ENCODE measurements around the gene ZSWIM6. TPM values are rescaled to one million over a fixed set of nuclear protein-coding genes. Genes with fewer than 3 reads are reported as not detected.

ZSWIM6 gene
- total RNA-seq, 4 donors from 2014 or later = 13.3 to 19.4 (median 16.0) TPM

DNA sequence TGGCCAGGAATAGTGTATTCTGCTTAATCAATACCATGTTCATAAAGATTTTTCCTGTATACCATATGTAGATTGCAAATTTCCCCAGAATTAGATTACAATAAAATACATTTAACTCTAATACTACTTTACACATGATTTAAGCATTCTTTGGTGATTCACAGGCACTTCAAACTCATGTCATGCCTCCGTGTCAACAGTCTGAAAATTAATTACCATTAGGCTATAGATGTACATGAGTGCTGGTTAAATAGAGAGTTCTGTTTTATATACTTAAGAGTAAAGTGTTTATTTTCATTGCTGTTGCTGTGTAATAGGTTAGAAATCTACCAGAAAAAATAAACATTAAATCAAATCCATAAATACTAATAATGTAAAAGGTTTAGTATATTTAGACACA lies 159.8 kb downstream of the ZSWIM6 start:
- Histone ChIP-seq H3K4me1 (no peaks in the 10 kb centered on the region), H3K27ac (no peak overlapping the region), H3K36me3 (peaks cover 0 to 8% (median 0%) of the 10 kb centered on the region in 3 donors), H3K9me3 (no peaks in the 10 kb centered on the region), H3K4me3 (no peak overlapping the region), H3K27me3 (no peaks in the 10 kb centered on the region)
- TF ChIP-seq, protein P1, sequence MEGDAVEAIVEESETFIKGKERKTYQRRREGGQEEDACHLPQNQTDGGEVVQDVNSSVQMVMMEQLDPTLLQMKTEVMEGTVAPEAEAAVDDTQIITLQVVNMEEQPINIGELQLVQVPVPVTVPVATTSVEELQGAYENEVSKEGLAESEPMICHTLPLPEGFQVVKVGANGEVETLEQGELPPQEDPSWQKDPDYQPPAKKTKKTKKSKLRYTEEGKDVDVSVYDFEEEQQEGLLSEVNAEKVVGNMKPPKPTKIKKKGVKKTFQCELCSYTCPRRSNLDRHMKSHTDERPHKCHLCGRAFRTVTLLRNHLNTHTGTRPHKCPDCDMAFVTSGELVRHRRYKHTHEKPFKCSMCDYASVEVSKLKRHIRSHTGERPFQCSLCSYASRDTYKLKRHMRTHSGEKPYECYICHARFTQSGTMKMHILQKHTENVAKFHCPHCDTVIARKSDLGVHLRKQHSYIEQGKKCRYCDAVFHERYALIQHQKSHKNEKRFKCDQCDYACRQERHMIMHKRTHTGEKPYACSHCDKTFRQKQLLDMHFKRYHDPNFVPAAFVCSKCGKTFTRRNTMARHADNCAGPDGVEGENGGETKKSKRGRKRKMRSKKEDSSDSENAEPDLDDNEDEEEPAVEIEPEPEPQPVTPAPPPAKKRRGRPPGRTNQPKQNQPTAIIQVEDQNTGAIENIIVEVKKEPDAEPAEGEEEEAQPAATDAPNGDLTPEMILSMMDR (IDR thresholded peaks at IDR 0.05) = no peak
- TF ChIP-seq POLR2A (IDR thresholded peaks at IDR 0.05) = no peak
- DNase-seq = no peak

DNA sequence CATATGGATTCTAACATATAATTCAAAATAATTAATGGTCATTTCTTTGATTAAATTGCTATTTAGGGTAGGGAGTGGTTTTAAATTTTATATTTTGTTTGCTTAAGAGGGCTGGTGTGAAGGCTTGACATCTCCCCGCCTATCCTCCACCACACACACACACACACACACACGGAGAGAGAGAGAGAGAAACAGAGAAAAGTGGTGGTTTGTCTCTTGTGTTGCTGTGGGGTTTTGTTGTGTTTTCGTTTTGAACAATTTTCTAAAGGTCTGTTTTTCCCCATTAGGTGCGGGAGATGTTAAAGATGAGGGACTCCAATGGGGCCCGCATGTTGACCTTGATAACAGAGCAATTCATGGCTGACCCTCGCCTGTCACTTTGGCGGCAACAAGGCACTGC lies 161.9 kb downstream of the ZSWIM6 start:
- H3K27ac ChIP-seq = no peak overlapping the region
- no peak for TF ChIP-seq POLR2A (IDR thresholded peaks at IDR 0.05)
- TF ChIP-seq, protein P1 (IDR thresholded peaks at IDR 0.05) = no peak
- no peaks in the 10 kb centered on the region for H3K9me3 ChIP-seq
- no peaks in the 10 kb centered on the region for H3K4me1 ChIP-seq
- peaks cover 0 to 8% (median 0%) of the 10 kb centered on the region in 3 donors for H3K36me3 ChIP-seq
- no peak overlapping the region for H3K4me3 ChIP-seq
- no peaks in the 10 kb centered on the region for H3K27me3 ChIP-seq
- DNase-seq = no peak

DNA sequence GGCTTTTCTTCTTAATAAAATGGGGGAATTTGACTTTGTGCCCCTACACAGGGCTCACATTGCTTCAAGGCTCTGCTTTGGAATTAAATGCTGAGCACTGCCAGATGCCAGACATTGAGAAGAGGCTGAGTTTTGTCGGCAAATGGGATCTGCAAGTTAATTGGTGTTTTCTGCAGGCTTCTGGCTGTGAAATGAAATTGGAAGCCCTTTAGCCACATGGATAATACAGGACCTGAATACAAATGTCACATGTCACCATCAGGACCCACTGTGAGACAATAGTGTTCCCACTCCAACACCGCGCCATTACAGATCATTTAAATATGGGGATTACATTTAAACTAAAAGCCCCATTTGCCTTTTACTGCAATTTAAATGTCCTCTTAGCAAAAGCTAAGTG lies 164.4 kb downstream of the ZSWIM6 start:
- Histone ChIP-seq H3K36me3 (peaks cover 0 to 8% (median 0%) of the 10 kb centered on the region in 3 donors), H3K4me3 (no peak overlapping the region), H3K27me3 (no peaks in the 10 kb centered on the region), H3K9me3 (no peaks in the 10 kb centered on the region), H3K27ac (no peak overlapping the region), H3K4me1 (no peaks in the 10 kb centered on the region)
- TF ChIP-seq POLR2A (IDR thresholded peaks at IDR 0.05) = no peak
- TF ChIP-seq, protein P1 (IDR thresholded peaks at IDR 0.05) = no peak
- no peak for DNase-seq

DNA sequence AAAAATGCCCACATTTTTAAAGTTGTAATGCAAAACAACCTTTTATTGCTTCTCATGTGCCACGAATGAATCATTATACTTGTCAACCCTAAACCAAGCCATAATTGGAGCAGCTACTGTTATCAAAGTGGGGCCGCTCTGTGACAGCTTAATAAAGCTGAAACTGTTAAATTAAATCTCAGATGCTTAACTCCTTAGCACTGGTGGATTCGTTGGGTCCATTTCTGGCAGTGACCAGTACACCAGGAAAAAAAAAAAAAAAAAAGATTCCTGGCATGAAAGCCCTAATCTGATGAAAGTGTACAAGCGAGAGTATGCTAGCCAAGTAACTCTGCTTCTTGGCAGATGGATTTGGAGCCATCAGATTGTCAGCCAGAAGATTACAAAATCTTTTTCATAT lies 164.8 kb downstream of the ZSWIM6 start:
- Histone ChIP-seq H3K4me1 (no peaks in the 10 kb centered on the region), H3K27ac (no peak overlapping the region)

DNA sequence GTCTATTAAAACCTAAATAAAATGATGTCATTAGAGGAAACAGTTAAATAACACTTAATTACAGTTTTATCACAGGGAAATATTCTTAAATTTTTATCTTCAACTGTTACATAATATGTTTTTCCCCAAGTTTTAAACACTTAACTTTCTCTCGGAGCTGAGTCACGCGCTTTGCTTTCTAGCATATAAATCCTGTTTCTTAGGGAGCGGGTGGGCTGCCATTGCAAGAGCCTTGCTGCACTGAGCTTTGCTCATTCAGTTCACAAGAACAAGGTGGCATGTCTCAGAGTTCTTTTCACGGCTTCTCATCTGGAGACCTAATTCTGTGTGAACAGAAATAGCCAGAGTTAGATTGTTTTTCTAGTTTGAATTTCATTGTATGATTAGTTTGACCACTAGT lies 166.1 kb downstream of the ZSWIM6 start:
- no peak overlapping the region for H3K27ac ChIP-seq
- TF ChIP-seq, protein P1 (IDR thresholded peaks at IDR 0.05) = no peak
- TF ChIP-seq POLR2A (IDR thresholded peaks at IDR 0.05) = no peak
- DNase-seq = no peak
- no peaks in the 10 kb centered on the region for H3K27me3 ChIP-seq
- H3K4me3 ChIP-seq = no peak overlapping the region
- peaks cover 0 to 8% (median 0%) of the 10 kb centered on the region in 3 donors for H3K36me3 ChIP-seq
- H3K9me3 ChIP-seq = no peaks in the 10 kb centered on the region
- H3K4me1 ChIP-seq = no peaks in the 10 kb centered on the region

More for the DNA sequence above, 164.8 kb downstream of the ZSWIM6 start:
- Histone ChIP-seq H3K36me3 (peaks cover 0 to 8% (median 0%) of the 10 kb centered on the region in 3 donors), H3K9me3 (no peaks in the 10 kb centered on the region), H3K4me3 (no peak overlapping the region), H3K27me3 (no peaks in the 10 kb centered on the region)
- DNase-seq = no peak
- TF ChIP-seq, protein P1 (IDR thresholded peaks at IDR 0.05) = no peak
- no peak for TF ChIP-seq POLR2A (IDR thresholded peaks at IDR 0.05)

DNA sequence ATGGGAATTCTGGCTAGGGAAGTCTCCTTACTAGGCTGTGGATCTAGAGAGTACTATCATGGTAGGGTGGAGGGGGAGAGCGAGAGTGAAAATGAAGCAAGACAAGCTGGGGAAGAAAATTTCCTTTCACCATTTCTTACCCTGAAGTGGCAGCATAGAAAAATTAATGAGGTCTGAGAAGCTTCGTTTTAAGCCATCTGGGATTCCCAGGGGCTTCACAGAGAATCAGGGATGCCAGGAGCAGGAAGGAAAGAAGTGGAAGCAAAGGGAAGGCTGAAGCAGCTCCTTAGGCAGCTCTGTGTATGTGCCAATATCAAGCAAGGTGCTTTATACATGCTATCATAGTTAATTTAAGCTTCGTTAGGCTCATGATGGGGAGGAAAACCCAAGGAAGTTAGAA lies 169.9 kb downstream of the ZSWIM6 start:
- TF ChIP-seq, protein P1 (IDR thresholded peaks at IDR 0.05) = no peak
- TF ChIP-seq POLR2A (IDR thresholded peaks at IDR 0.05) = no peak
- Histone ChIP-seq H3K27me3 (no peaks in the 10 kb centered on the region), H3K9me3 (no peaks in the 10 kb centered on the region), H3K4me1 (no peaks in the 10 kb centered on the region), H3K36me3 (no peaks in the 10 kb centered on the region), H3K4me3 (no peak overlapping the region), H3K27ac (no peak overlapping the region)
- no peak for DNase-seq

Measured in Peyer's patch (tissue), 4 donors.